Neural progenitor cell (in vitro differentiated cells): ENCODE measurements around the gene FBF1. TPM values are rescaled to one million over a fixed set of nuclear protein-coding genes. Genes with fewer than 3 reads are reported as not detected.

Experiments
- DNase-seq: peaks from one replicate; pipeline ENCODE4 v3.0.0-alpha.2; 2016; ENCODE audit warnings: low spot score
- H2AFZ ChIP-seq: fragments of 200-600 bp; sonication (generic); replicated peaks from 2 replicates; pipeline ENCODE4 v1.6.1; 2016; ENCODE audit warnings: antibody characterized with exemption
- H3F3A ChIP-seq: fragments of 200-600 bp; sonication (generic); 2 replicates; pipeline ENCODE4 v1.6.1; 2016; ENCODE audit warnings: antibody characterized with exemption, low read depth
- H3K27ac ChIP-seq: fragments of 200-600 bp; sonication (generic); 2 replicates; pipeline ENCODE4 v1.5.1; 2016; ENCODE audit warnings: mild to moderate bottlenecking
- H3K27me3 ChIP-seq: fragments of 200-600 bp; sonication (generic); 2 replicates; pipeline ENCODE4 v1.6.1; 2016; ENCODE audit warnings: mild to moderate bottlenecking, moderate library complexity
- H3K36me3 ChIP-seq: fragments of 200-600 bp; sonication (generic); 2 replicates; pipeline ENCODE4 v1.5.1; 2016
- H3K4me1 ChIP-seq: fragments of 200-600 bp; sonication (generic); 2 replicates; pipeline ENCODE4 v1.6.1; 2016; ENCODE audit warnings: mixed run types
- H3K4me2 ChIP-seq: fragments of 200-600 bp; sonication (generic); 2 replicates; pipeline ENCODE4 v1.6.1; 2016
- H3K4me3 ChIP-seq: fragments of 200-600 bp; sonication (generic); 2 replicates; pipeline ENCODE4 v1.5.1; 2016
- H3K79me2 ChIP-seq: fragments of 200-600 bp; sonication (generic); 2 replicates; pipeline ENCODE4 v1.6.1; 2016; ENCODE audit warnings: low read depth
- H3K9ac ChIP-seq: fragments of 200-600 bp; sonication (generic); 2 replicates; pipeline ENCODE4 v1.6.1; 2016
- H3K9me3 ChIP-seq: fragments of 200-600 bp; sonication (generic); 2 replicates; pipeline ENCODE4 v1.5.1; 2016; ENCODE audit warnings: low read depth
- H4K20me1 ChIP-seq: fragments of 200-600 bp; sonication (generic); 2 replicates; pipeline ENCODE4 v1.6.1; 2016; ENCODE audit warnings: low read depth
- H3K27ac Mint-ChIP-seq: 3 replicates; pipeline ENCODE4 v1.8.0; 2021; ENCODE audit warnings: mixed read lengths
- H3K27me3 Mint-ChIP-seq: 2 replicates; pipeline ENCODE4 v1.8.0; 2022; ENCODE audit warnings: low read depth, mild to moderate bottlenecking, inconsistent platforms, moderate library complexity, mixed read lengths; ENCODE audit not compliant: insufficient read depth
- H3K36me3 Mint-ChIP-seq: 3 replicates; pipeline ENCODE4 v1.8.0; 2021; ENCODE audit warnings: mixed read lengths
- H3K4me1 Mint-ChIP-seq: 3 replicates; pipeline ENCODE4 v1.8.0; 2021; ENCODE audit warnings: mixed read lengths
- H3K4me3 Mint-ChIP-seq: 3 replicates; pipeline ENCODE4 v1.8.0; 2021; ENCODE audit warnings: mild to moderate bottlenecking, moderate library complexity, mixed read lengths
- H3K9me3 Mint-ChIP-seq: 3 replicates; pipeline ENCODE4 v1.8.0; 2020; ENCODE audit warnings: mixed read lengths
- EZH2 ChIP-seq: fragments of 200-600 bp; sonication (generic); IDR thresholded peaks from 2 replicates; pipeline ENCODE4 v1.6.1; 2017; ENCODE audit warnings: antibody characterized with exemption, mild to moderate bottlenecking, moderate library complexity
- EZH2phosphoT487 ChIP-seq: fragments of 200-600 bp; sonication (generic); IDR thresholded peaks from 2 replicates; pipeline ENCODE4 v1.6.1; 2017; ENCODE audit warnings: antibody characterized with exemption
- total RNA-seq: library from RNA; depleted of rRNA; stranded (reverse); fragments of >200 nt; gene quantifications from 2 replicates; pipeline ENCODE4 v1.2.3, GENCODE V29; 2015; ENCODE audit warnings: low replicate concordance
- TF ChIP-seq, protein P1 (sequence below): fragments of 200-600 bp; sonication (generic); IDR thresholded peaks from 2 replicates; pipeline ENCODE4 v1.5.1; 2017; ENCODE audit warnings: antibody characterized with exemption, mild to moderate bottlenecking

FBF1 gene
- total RNA-seq, 1 donor from 2014 or later = 11.2 TPM

- Histone ChIP-seq H3K4me1 (no peaks in the 10 kb centered on the region), H3K27me3 (no peaks in the 10 kb centered on the region), H3K36me3 (no peaks in the 10 kb centered on the region), H3F3A (peaks cover 7% of the 10 kb centered on the region), H3K4me3 (no peak overlapping the region), H3K9me3 (no peaks in the 10 kb centered on the region), H4K20me1 (no peaks in the 10 kb centered on the region), H2AFZ (no peak overlapping the region), H3K79me2 (no peaks in the 10 kb centered on the region), H3K4me2 (no peak overlapping the region), H3K9ac (no peak overlapping the region), H3K27ac (no peak overlapping the region)
- H3K27me3 Mint-ChIP-seq = peaks cover 3% of the 10 kb centered on the region
- TF ChIP-seq, protein P1, sequence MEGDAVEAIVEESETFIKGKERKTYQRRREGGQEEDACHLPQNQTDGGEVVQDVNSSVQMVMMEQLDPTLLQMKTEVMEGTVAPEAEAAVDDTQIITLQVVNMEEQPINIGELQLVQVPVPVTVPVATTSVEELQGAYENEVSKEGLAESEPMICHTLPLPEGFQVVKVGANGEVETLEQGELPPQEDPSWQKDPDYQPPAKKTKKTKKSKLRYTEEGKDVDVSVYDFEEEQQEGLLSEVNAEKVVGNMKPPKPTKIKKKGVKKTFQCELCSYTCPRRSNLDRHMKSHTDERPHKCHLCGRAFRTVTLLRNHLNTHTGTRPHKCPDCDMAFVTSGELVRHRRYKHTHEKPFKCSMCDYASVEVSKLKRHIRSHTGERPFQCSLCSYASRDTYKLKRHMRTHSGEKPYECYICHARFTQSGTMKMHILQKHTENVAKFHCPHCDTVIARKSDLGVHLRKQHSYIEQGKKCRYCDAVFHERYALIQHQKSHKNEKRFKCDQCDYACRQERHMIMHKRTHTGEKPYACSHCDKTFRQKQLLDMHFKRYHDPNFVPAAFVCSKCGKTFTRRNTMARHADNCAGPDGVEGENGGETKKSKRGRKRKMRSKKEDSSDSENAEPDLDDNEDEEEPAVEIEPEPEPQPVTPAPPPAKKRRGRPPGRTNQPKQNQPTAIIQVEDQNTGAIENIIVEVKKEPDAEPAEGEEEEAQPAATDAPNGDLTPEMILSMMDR = no peak
- TF ChIP-seq EZH2phosphoT487 = no peak
- no peak for TF ChIP-seq EZH2
- peaks cover 4% of the 10 kb centered on the region for H3K36me3 Mint-ChIP-seq
- no peak overlapping the region for H3K4me3 Mint-ChIP-seq
- no peak overlapping the region for H3K27ac Mint-ChIP-seq
- no peaks in the 10 kb centered on the region for H3K4me1 Mint-ChIP-seq
- DNase-seq = no peak
- no peaks in the 10 kb centered on the region for H3K9me3 Mint-ChIP-seq
Measured at GRCh38 chr17:75914643-75915267, 26.1 kb downstream of the FBF1 start.

- H3F3A ChIP-seq = peaks cover 7% of the 10 kb centered on the region
- peaks cover 3% of the 10 kb centered on the region for H3K27me3 Mint-ChIP-seq
Measured at GRCh38 chr17:75913537-75914210, 27.2 kb downstream of the FBF1 start.

GRCh38 chr17:75910699-75911098 lies 30.1 kb downstream of the FBF1 start:
- DNase-seq = peak; percentile 54

More at GRCh38 chr17:75913537-75914210, 27.2 kb downstream of the FBF1 start:
- no peaks in the 10 kb centered on the region for H3K36me3 ChIP-seq
- peaks cover 6% of the 10 kb centered on the region for H3K36me3 Mint-ChIP-seq
- no peak overlapping the region for H3K27ac ChIP-seq
- no peak overlapping the region for H2AFZ ChIP-seq
- TF ChIP-seq EZH2phosphoT487 (no peak), EZH2 (no peak)
- TF ChIP-seq, protein P1 = no peak
- no peaks in the 10 kb centered on the region for H3K9me3 ChIP-seq
- no peaks in the 10 kb centered on the region for H3K79me2 ChIP-seq
- H3K4me1 Mint-ChIP-seq = no peaks in the 10 kb centered on the region
- H3K4me3 Mint-ChIP-seq = no peak overlapping the region
- no peak for DNase-seq
- no peak overlapping the region for H3K4me3 ChIP-seq
- no peak overlapping the region for H3K9ac ChIP-seq
- H3K9me3 Mint-ChIP-seq = no peaks in the 10 kb centered on the region
- no peaks in the 10 kb centered on the region for H3K27me3 ChIP-seq
- no peaks in the 10 kb centered on the region for H3K4me1 ChIP-seq
- H3K4me2 ChIP-seq = no peak overlapping the region
- no peak overlapping the region for H3K27ac Mint-ChIP-seq
- H4K20me1 ChIP-seq = no peaks in the 10 kb centered on the region

More at GRCh38 chr17:75910699-75911098, 30.1 kb downstream of the FBF1 start:
- no peak overlapping the region for H3K27ac Mint-ChIP-seq
- Histone ChIP-seq H3K9me3 (no peaks in the 10 kb centered on the region), H3K27me3 (no peaks in the 10 kb centered on the region), H3K4me2 (peak overlapping the region; percentile 54), H3K27ac (peak overlapping the region; percentile 47), H3K79me2 (no peaks in the 10 kb centered on the region), H4K20me1 (no peaks in the 10 kb centered on the region), H3F3A (peaks cover 14% of the 10 kb centered on the region), H3K36me3 (no peaks in the 10 kb centered on the region), H2AFZ (peak overlapping the region; percentile 58), H3K4me3 (no peak overlapping the region), H3K9ac (peak overlapping the region; percentile 25), H3K4me1 (no peaks in the 10 kb centered on the region)
- H3K9me3 Mint-ChIP-seq = no peaks in the 10 kb centered on the region
- TF ChIP-seq, protein P1 = no peak
- no peak for TF ChIP-seq EZH2
- no peak for TF ChIP-seq EZH2phosphoT487
- H3K36me3 Mint-ChIP-seq = peaks cover 3% of the 10 kb centered on the region
- no peak overlapping the region for H3K4me3 Mint-ChIP-seq
- no peaks in the 10 kb centered on the region for H3K4me1 Mint-ChIP-seq
- peaks cover 6% of the 10 kb centered on the region for H3K27me3 Mint-ChIP-seq
